Pancreas (tissue), 10 donors: ENCODE measurements around the gene CHRD. TPM values are rescaled to one million over a fixed set of nuclear protein-coding genes. Genes with fewer than 3 reads are reported as not detected.

Experiments used
- ATAC-seq, 4 donors: fragments of 200-7000 bp; cut with Tn5 transposase; one replicate each; pipeline versions ENCODE4 v1.8.0 to v1.9.1; 2020; ENCODE audit warnings: mild to moderate bottlenecking in 4 of 4, moderate library complexity in 4 of 4
- DNase-seq, 6 donors: peaks; one replicate each; pipeline ENCODE4 v3.0.0-alpha.2; 2020
- FAIRE-seq: peaks from 2 replicates; lab custom pipeline; 2012; peaks lifted over from hg19 to GRCh38; lab: Jason Lieb, UNC
- H3K27ac ChIP-seq, 4 donors: fragments of 200-600 bp; sonication (generic); 1 replicate in 3 of 4; 2 replicates in 1 of 4; pipeline versions ENCODE4 v1.5.0 to v1.8.0; 2020
- H3K27me3 ChIP-seq, 4 donors: fragments of 200-600 bp; one replicate each; pipeline ENCODE4 v1.8.0; 2021
- H3K36me3 ChIP-seq, 3 donors: fragments of 200-600 bp; sonication (generic) in 1 of 3; one replicate each; pipeline versions ENCODE4 v1.5.0 to v1.8.0; 2020 to 2021
- H3K4me1 ChIP-seq, 3 donors: fragments of 200-600 bp; one replicate each; pipeline ENCODE4 v1.8.0; 2021
- H3K4me3 ChIP-seq, 4 donors: fragments of 200-600 bp; sonication (generic) in 2 of 4; one replicate each; pipeline versions ENCODE4 v1.5.0 to v1.8.0; 2020 to 2021
- H3K9me3 ChIP-seq, 4 donors: fragments of 200-600 bp; one replicate each; pipeline ENCODE4 v1.8.0; 2021
- CTCF ChIP-seq, 4 donors: fragments of 200-600 bp; sonication (generic) in 3 of 4; IDR thresholded peaks; one replicate each; pipeline versions ENCODE4 v1.5.0 to v1.8.0; 2021; ENCODE audit warnings: antibody characterized with exemption in 4 of 4
- WGBS, 2 donors: extraction: QIAGEN DNeasy Blood & Tissue Kit; methylation state at CpG; one replicate each; pipeline ENCODE4 v1.1.7; 2013; 5-methylcytosine and 5-hydroxymethylcytosine counted together
- intact Hi-C, 3 donors: fragments of 100-400 bp; cut with DNase I; formaldehyde crosslinking; loops; one replicate each; pipeline versions ENCODE4 v1.11.1 to v1.14.2; 2022
- polyA plus RNA-seq, 2 donors: library from polyadenylated mRNA; stranded (reverse); fragments of 200-250 nt; gene quantifications; one replicate each; pipeline ENCODE4 v1.2.3, GENCODE V29; 2013
- total RNA-seq, 6 donors: library from RNA; stranded (reverse); fragmentation: NEBNext Ultra II Directional in 4 of 6; extraction: Animal tissue kit (Norgen Biotek cat#: 25700) in 4 of 6; gene quantifications; one replicate each; pipeline versions ENCODE4 v1.2.1 to v1.2.4, GENCODE V29; 2021 to 2023
- donor health status: healthy with polysubstance abuse.
- donor health status: DM: no; HTN: no; CAD: no; lungs with moderate emphysema.
- donor health status: DM: no; HTN: no; CAD: no.
- donor health status: control.
- donor health status: control.
- donor health status: Bipolar disorder and iron deficiency.
- donor health status: DM: yes; HTN: yes; CAD: no.
- donor health status: DM: no; HTN: no; CAD: no.
- donor health status: DM: no; HTN: no; CAD: no.
- donor health status: DM: yes; HTN: yes; CAD: no.

The CHRD gene
- total and polyA plus RNA-seq, 8 donors, result 11.0 to 96.7 (median 19.8) TPM

GRCh38 chr3:184362668-184363546, 16.9 kb upstream of the CHRD start:
- Histone ChIP-seq H3K27ac (peak overlapping the region; percentile 91 to 98 (median 97)), H3K27me3 (no peaks in the 10 kb centered on the region), H3K4me1 (peaks cover 0 to 10% (median 0%) of the 10 kb centered on the region in 3 donors), H3K4me3 (peak overlapping the region; percentile 74 to 97 (median 78)), H3K9me3 (no peaks in the 10 kb centered on the region), H3K36me3 (peaks cover 0 to 5% (median 0%) of the 10 kb centered on the region in 3 donors)
- ATAC-seq (peak; percentile 78 to 85 (median 83)), FAIRE-seq (peak; percentile 49), DNase-seq (peak; percentile 96 to 99 (median 96))
- peak in 2 of 4 donors; percentile 13 to 31 for TF ChIP-seq CTCF (IDR thresholded peaks at IDR 0.05)
- 0 to 1% methylated on average over 51 to 68 of the region's 68 CpGs for WGBS, 2 donors
- intact Hi-C loops, result no loop called here

GRCh38 chr3:184366619-184367289, 13.1 kb upstream of the CHRD start:
- intact Hi-C loops, result no loop called here
- DNase-seq (no peak), FAIRE-seq (no peak), ATAC-seq (no peak)
- Histone ChIP-seq H3K4me1 (peaks cover 1 to 15% (median 2%) of the 10 kb centered on the region in 3 donors), H3K36me3 (peaks cover 0 to 8% (median 4%) of the 10 kb centered on the region in 3 donors), H3K27ac (no peak overlapping the region), H3K9me3 (no peaks in the 10 kb centered on the region), H3K4me3 (no peak overlapping the region), H3K27me3 (no peaks in the 10 kb centered on the region)
- no peak for TF ChIP-seq CTCF (IDR thresholded peaks at IDR 0.05)
- WGBS, 2 donors, result 73 to 76% methylated on average over 5 of the region's 5 CpGs

GRCh38 chr3:184368116-184368515, 11.7 kb upstream of the CHRD start:
- no peak overlapping the region for H3K27ac ChIP-seq
- WGBS, 2 donors, result 82 to 83% methylated on average over 9 of the region's 9 CpGs
- intact Hi-C loops, result no loop called here
- H3K4me1 ChIP-seq, result peaks cover 4 to 21% (median 7%) of the 10 kb centered on the region in 3 donors
- TF ChIP-seq CTCF (IDR thresholded peaks at IDR 0.05), result no peak
- ATAC-seq (no peak), DNase-seq (no peak), FAIRE-seq (no peak)
- no peaks in the 10 kb centered on the region for H3K9me3 ChIP-seq
- H3K36me3 ChIP-seq, result peaks cover 0 to 8% (median 4%) of the 10 kb centered on the region in 3 donors
- H3K4me3 ChIP-seq, result no peak overlapping the region
- H3K27me3 ChIP-seq, result no peaks in the 10 kb centered on the region

GRCh38 chr3:184368586-184369183, 11.2 kb upstream of the CHRD start:
- WGBS, 2 donors, result 43 to 45% methylated on average over 3 of the region's 3 CpGs
- FAIRE-seq (no peak), ATAC-seq (peak in 2 of 4 donors; percentile 3 to 8), DNase-seq (peak in 1 of 6 donors; percentile 32)
- H3K27ac ChIP-seq, result no peak overlapping the region
- no peaks in the 10 kb centered on the region for H3K9me3 ChIP-seq
- H3K27me3 ChIP-seq, result no peaks in the 10 kb centered on the region
- H3K4me1 ChIP-seq, result peaks cover 4 to 21% (median 7%) of the 10 kb centered on the region in 3 donors
- H3K4me3 ChIP-seq, result no peak overlapping the region
- intact Hi-C loops, result no loop called here
- TF ChIP-seq CTCF (IDR thresholded peaks at IDR 0.05), result no peak
- peaks cover 0 to 8% (median 4%) of the 10 kb centered on the region in 3 donors for H3K36me3 ChIP-seq
